H9 (cell line): ENCODE measurements around the gene SCGB1A1. TPM values are rescaled to one million over a fixed set of nuclear protein-coding genes. Genes with fewer than 3 reads are reported as not detected.

Experiments
- DNase-seq: peaks from one replicate; pipeline ENCODE4 v3.0.0-alpha.2; 2017
- H2AFZ ChIP-seq: one replicate; pipeline ENCODE4 v1.6.1; 2013; ENCODE audit warnings: mild to moderate bottlenecking, low read length, control low read depth, moderate library complexity
- H2AK5ac ChIP-seq: 2 replicates; pipeline ENCODE4 v1.6.1; 2013; ENCODE audit warnings: low read length, control low read depth, mixed read lengths; ENCODE audit not compliant: insufficient read length
- H2BK120ac ChIP-seq: one replicate; pipeline ENCODE4 v1.6.1; 2013; ENCODE audit warnings: low read depth, mild to moderate bottlenecking, low read length, control low read depth, inconsistent platforms; ENCODE audit not compliant: poor library complexity, severe bottlenecking
- H2BK12ac ChIP-seq: 2 replicates; pipeline ENCODE4 v1.6.1; 2013; ENCODE audit warnings: low read length, control low read depth, mixed read lengths, low read depth; ENCODE audit not compliant: insufficient read length
- H2BK15ac ChIP-seq: 2 replicates; pipeline ENCODE4 v1.6.1; 2013; ENCODE audit warnings: low read depth, low read length, control low read depth
- H2BK20ac ChIP-seq: one replicate; pipeline ENCODE4 v1.6.1; 2013; ENCODE audit warnings: low read depth, mild to moderate bottlenecking, low read length, control low read depth, inconsistent platforms; ENCODE audit not compliant: poor library complexity, severe bottlenecking
- H2BK5ac ChIP-seq: 2 replicates; pipeline ENCODE4 v1.6.1; 2013; ENCODE audit warnings: low read length, control low read depth, mixed read lengths; ENCODE audit not compliant: insufficient read length
- H3K14ac ChIP-seq: 2 replicates; pipeline ENCODE4 v1.6.1; 2013; ENCODE audit warnings: low read length, control low read depth; ENCODE audit not compliant: insufficient read depth
- H3K18ac ChIP-seq: 2 replicates; pipeline ENCODE4 v1.6.1; 2013; ENCODE audit warnings: low read depth, mild to moderate bottlenecking, mixed read lengths, low read length, control low read depth; ENCODE audit not compliant: insufficient read length
- H3K23ac ChIP-seq: 2 replicates; pipeline ENCODE4 v1.6.1; 2013; ENCODE audit warnings: low read length, control low read depth, mixed read lengths, low read depth; ENCODE audit not compliant: insufficient read length
- H3K23me2 ChIP-seq: 2 replicates; pipeline ENCODE4 v1.6.1; 2013; ENCODE audit warnings: low read depth, mild to moderate bottlenecking, mixed read lengths, low read length, control low read depth; ENCODE audit not compliant: insufficient read length, poor library complexity, severe bottlenecking
- H3K27ac ChIP-seq: 2 replicates; pipeline ENCODE4 v1.5.1; 2013; ENCODE audit warnings: low read length, control low read depth, mixed read lengths, low read depth; ENCODE audit not compliant: insufficient read length
- H3K27me3 ChIP-seq: 2 replicates; pipeline ENCODE4 v1.6.1; 2013; ENCODE audit warnings: low read length, control low read depth, inconsistent platforms; ENCODE audit not compliant: insufficient read depth
- H3K4ac ChIP-seq: 2 replicates; pipeline ENCODE4 v1.6.1; 2013; ENCODE audit warnings: low read depth, mild to moderate bottlenecking, control low read depth, inconsistent platforms, low read length, moderate library complexity
- H3K4me1 ChIP-seq: 2 replicates; pipeline ENCODE4 v1.6.1; 2013; ENCODE audit warnings: low read length, control low read depth, inconsistent platforms; ENCODE audit not compliant: insufficient read depth
- H3K4me2 ChIP-seq: 2 replicates; pipeline ENCODE4 v1.6.1; 2013; ENCODE audit warnings: low read length, control low read depth, mixed read lengths; ENCODE audit not compliant: insufficient read length, insufficient read depth
- H3K56ac ChIP-seq: 2 replicates; pipeline ENCODE4 v1.6.1; 2013; ENCODE audit warnings: low read depth, mild to moderate bottlenecking, mixed read lengths, low read length, control low read depth; ENCODE audit not compliant: insufficient read length
- H3K79me1 ChIP-seq: 2 replicates; pipeline ENCODE4 v1.6.1; 2013; ENCODE audit warnings: low read depth, mild to moderate bottlenecking, moderate library complexity, low read length, control low read depth, inconsistent platforms; ENCODE audit not compliant: insufficient read depth, poor library complexity, severe bottlenecking
- H3K79me2 ChIP-seq: 2 replicates; pipeline ENCODE4 v1.6.1; 2013; ENCODE audit warnings: low read length, control low read depth, inconsistent platforms; ENCODE audit not compliant: insufficient read depth
- H3K9ac ChIP-seq: 2 replicates; pipeline ENCODE4 v1.6.1; 2013; ENCODE audit warnings: low read length, control low read depth, mixed read lengths; ENCODE audit not compliant: insufficient read length; ENCODE audit errors: extremely low read depth
- H3K9me3 ChIP-seq: one replicate; pipeline ENCODE4 v1.6.1; 2013; ENCODE audit warnings: low read depth, low read length, inconsistent platforms; ENCODE audit not compliant: control insufficient read depth
- H3T11ph ChIP-seq: one replicate; pipeline ENCODE4 v1.6.1; 2013; ENCODE audit warnings: mild to moderate bottlenecking, low read length, control low read depth, inconsistent platforms
- H4K20me1 ChIP-seq: one replicate; pipeline ENCODE4 v1.6.1; 2013; ENCODE audit not compliant: control insufficient read depth, insufficient read length, insufficient read depth
- H4K5ac ChIP-seq: 2 replicates; pipeline ENCODE4 v1.6.1; 2013; ENCODE audit warnings: low read depth, mild to moderate bottlenecking, mixed read lengths, low read length, control low read depth; ENCODE audit not compliant: insufficient read length
- H4K8ac ChIP-seq: replicated peaks from 2 replicates; pipeline ENCODE4 v1.6.1; 2013; ENCODE audit warnings: low read length, control low read depth, mixed read lengths, low read depth; ENCODE audit not compliant: insufficient read length
- H4K91ac ChIP-seq: 2 replicates; pipeline ENCODE4 v1.6.1; 2013; ENCODE audit warnings: low read depth, mild to moderate bottlenecking, moderate library complexity, mixed read lengths, low read length, control low read depth; ENCODE audit not compliant: insufficient read length
- H3K27ac Mint-ChIP-seq, 3 experiments: 2 replicates in 2 of 3; 3 replicates in 1 of 3; pipeline ENCODE4 v1.8.0; 2020 to 2021; ENCODE audit warnings: mixed read lengths in 3 of 3, mild to moderate bottlenecking in 1 of 3, moderate library complexity in 1 of 3
- H3K27me3 Mint-ChIP-seq: 2 replicates; pipeline ENCODE4 v1.8.0; 2021; ENCODE audit warnings: low read depth, mild to moderate bottlenecking, moderate library complexity, mixed read lengths
- H3K36me3 Mint-ChIP-seq, 3 experiments: 2 replicates in 2 of 3; 3 replicates in 1 of 3; pipeline ENCODE4 v1.8.0; 2020 to 2021; ENCODE audit warnings: low read depth in 3 of 3, mixed read lengths in 3 of 3; ENCODE audit not compliant: insufficient read depth in 1 of 3
- H3K4me1 Mint-ChIP-seq, 2 experiments: 2 replicates each; pipeline ENCODE4 v1.8.0; 2020; ENCODE audit warnings: mixed read lengths in 2 of 2
- H3K4me3 Mint-ChIP-seq, 2 experiments: 2 replicates in 1 of 2; 3 replicates in 1 of 2; pipeline ENCODE4 v1.8.0; 2020 to 2021; ENCODE audit warnings: mild to moderate bottlenecking in 2 of 2, mixed read lengths in 2 of 2, moderate library complexity in 1 of 2
- H3K9me3 Mint-ChIP-seq, 2 experiments: 2 replicates in 1 of 2; 3 replicates in 1 of 2; pipeline ENCODE4 v1.8.0; 2020; ENCODE audit warnings: mild to moderate bottlenecking in 2 of 2, mixed read lengths in 2 of 2, moderate library complexity in 1 of 2
- WGBS: extraction: QIAGEN DNeasy Blood & Tissue Kit; methylation state at CpG from one replicate; pipeline ENCODE4 v1.1.7; 2013; ENCODE audit warnings: missing lambda C conversion rate, low lambda C conversion rate, mixed read lengths; ENCODE audit not compliant: insufficient read length; ENCODE audit errors: extremely low coverage; 5-methylcytosine and 5-hydroxymethylcytosine counted together
- total RNA-seq: library from RNA; stranded (reverse); gene quantifications from 2 replicates; pipeline ENCODE4 v1.2.1, GENCODE V29; 2021
- TF ChIP-seq, protein P1 (sequence below): fragments of 200-600 bp; sonication (generic); conservative IDR thresholded peaks from 3 replicates; pipeline ENCODE4 v1.8.0; 2021; ENCODE audit warnings: antibody characterized with exemption, mild to moderate bottlenecking

SCGB1A1 gene
- total RNA-seq, 1 experiment from 2014 or later = not detected

DNA sequence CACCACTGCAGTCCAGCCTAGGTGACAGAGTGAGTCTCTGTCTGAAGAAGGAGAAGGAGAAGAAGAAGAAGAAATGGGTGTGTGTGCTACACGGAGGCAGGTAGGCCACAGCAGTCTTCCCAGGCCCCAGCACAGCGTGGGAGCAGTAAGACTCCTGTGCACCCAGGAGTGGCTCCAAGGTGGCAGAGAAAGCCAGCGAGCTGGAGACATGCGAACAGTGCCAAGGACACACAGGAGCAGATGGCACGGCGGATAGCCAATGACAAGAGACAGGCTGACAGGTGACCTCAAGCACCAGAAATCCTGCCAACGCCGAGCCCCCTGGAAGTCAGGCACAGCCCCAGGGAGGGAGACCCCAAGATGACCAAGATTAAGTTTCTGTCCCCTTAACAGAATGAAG is 9.0 kb upstream of the SCGB1A1 start:
- no peak overlapping the region for H2BK12ac ChIP-seq
- no peak overlapping the region for H3K23ac ChIP-seq
- H2BK5ac ChIP-seq = no peak overlapping the region
- Mint-ChIP-seq H3K4me1 (peaks cover 0 to 2% of the 10 kb centered on the region in 2 experiments; a peak in 2 of 4 replicates), H3K9me3 (no peaks in the 10 kb centered on the region), H3K27me3 (no peaks in the 10 kb centered on the region; the same call in none of the 2 replicates), H3K36me3 (no peaks in the 10 kb centered on the region), H3K27ac (no peak overlapping the region), H3K4me3 (no peak overlapping the region)
- no peak overlapping the region for H2BK120ac ChIP-seq
- WGBS = no CpG with 5 or more reads among the region's 8 CpGs
- H3K23me2 ChIP-seq = no peaks in the 10 kb centered on the region
- H4K20me1 ChIP-seq = no peaks in the 10 kb centered on the region
- H3K56ac ChIP-seq = no peak overlapping the region
- H3T11ph ChIP-seq = no peak overlapping the region
- TF ChIP-seq, protein P1, sequence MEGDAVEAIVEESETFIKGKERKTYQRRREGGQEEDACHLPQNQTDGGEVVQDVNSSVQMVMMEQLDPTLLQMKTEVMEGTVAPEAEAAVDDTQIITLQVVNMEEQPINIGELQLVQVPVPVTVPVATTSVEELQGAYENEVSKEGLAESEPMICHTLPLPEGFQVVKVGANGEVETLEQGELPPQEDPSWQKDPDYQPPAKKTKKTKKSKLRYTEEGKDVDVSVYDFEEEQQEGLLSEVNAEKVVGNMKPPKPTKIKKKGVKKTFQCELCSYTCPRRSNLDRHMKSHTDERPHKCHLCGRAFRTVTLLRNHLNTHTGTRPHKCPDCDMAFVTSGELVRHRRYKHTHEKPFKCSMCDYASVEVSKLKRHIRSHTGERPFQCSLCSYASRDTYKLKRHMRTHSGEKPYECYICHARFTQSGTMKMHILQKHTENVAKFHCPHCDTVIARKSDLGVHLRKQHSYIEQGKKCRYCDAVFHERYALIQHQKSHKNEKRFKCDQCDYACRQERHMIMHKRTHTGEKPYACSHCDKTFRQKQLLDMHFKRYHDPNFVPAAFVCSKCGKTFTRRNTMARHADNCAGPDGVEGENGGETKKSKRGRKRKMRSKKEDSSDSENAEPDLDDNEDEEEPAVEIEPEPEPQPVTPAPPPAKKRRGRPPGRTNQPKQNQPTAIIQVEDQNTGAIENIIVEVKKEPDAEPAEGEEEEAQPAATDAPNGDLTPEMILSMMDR = no peak
- H3K14ac ChIP-seq = no peak overlapping the region
- no peaks in the 10 kb centered on the region for H3K79me2 ChIP-seq
- H3K9ac ChIP-seq = no peak overlapping the region
- no peak overlapping the region for H3K27ac ChIP-seq
- DNase-seq = no peak
- no peak overlapping the region for H4K91ac ChIP-seq
- H3K4me1 ChIP-seq = no peaks in the 10 kb centered on the region
- H2BK20ac ChIP-seq = no peak overlapping the region
- no peak overlapping the region for H3K4ac ChIP-seq
- no peak overlapping the region for H4K8ac ChIP-seq
- H2BK15ac ChIP-seq = no peak overlapping the region
- no peak overlapping the region for H4K5ac ChIP-seq
- H3K18ac ChIP-seq = no peak overlapping the region
- no peak overlapping the region for H2AFZ ChIP-seq
- no peak overlapping the region for H2AK5ac ChIP-seq
- H3K27me3 ChIP-seq = no peaks in the 10 kb centered on the region
- no peaks in the 10 kb centered on the region for H3K9me3 ChIP-seq
- H3K4me2 ChIP-seq = no peak overlapping the region
- H3K79me1 ChIP-seq = no peaks in the 10 kb centered on the region
